AG09319 (cell line): ENCODE results near the gene EFCAB11.

Experiments
- DNase-seq: peaks from one replicate; pipeline ENCODE4 v3.0.0-alpha.2; 2010; ENCODE audit warnings: low read depth; ENCODE audit errors: extremely low read depth
- TF ChIP-seq, protein P1 (sequence below): IDR thresholded peaks from 2 replicates; pipeline ENCODE4 v1.5.1; 2011; ENCODE audit warnings: low read depth, mild to moderate bottlenecking, inconsistent platforms, low read length, moderate library complexity

EFCAB11 gene

DNA sequence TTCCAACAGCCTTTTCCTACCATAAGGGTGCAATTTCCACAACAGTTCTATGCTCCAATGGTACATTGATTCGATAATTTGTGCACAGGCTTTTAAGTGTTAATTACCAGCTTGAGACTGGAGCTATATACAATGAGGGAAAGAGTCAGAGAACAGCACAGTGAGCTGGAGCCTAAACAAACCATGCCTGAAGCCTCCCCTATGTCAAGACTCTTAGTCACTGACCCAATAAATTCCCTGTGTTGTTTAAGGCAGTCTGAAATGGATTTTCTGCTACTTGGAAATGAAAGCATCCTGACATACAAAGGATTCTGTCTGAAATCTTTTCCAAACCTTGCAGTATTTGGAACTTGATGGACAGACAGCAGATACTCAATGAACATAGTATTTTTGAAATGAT lies 149.0 kb downstream of the EFCAB11 start:
- TF ChIP-seq, protein P1, sequence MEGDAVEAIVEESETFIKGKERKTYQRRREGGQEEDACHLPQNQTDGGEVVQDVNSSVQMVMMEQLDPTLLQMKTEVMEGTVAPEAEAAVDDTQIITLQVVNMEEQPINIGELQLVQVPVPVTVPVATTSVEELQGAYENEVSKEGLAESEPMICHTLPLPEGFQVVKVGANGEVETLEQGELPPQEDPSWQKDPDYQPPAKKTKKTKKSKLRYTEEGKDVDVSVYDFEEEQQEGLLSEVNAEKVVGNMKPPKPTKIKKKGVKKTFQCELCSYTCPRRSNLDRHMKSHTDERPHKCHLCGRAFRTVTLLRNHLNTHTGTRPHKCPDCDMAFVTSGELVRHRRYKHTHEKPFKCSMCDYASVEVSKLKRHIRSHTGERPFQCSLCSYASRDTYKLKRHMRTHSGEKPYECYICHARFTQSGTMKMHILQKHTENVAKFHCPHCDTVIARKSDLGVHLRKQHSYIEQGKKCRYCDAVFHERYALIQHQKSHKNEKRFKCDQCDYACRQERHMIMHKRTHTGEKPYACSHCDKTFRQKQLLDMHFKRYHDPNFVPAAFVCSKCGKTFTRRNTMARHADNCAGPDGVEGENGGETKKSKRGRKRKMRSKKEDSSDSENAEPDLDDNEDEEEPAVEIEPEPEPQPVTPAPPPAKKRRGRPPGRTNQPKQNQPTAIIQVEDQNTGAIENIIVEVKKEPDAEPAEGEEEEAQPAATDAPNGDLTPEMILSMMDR: no peak
- DNase-seq: no peak

DNA sequence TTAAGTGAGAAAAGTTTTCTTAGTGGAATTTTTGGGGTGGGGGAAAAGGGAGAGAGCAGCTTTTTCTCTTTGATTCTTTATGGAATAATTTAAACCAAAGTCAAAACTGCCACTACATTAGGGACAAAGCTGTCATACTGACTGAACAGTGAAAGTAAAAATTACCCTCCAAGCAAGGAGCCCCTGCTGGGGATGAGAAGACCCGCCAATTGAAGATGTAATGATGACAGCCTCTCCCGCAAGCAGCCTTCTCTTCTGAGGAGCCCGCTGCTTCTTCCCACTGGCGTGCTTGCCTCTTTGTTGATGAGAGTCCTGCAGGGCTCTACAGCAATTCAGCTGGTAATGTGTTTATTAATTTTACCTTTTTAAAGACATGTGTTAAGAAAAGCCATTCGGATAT lies 151.0 kb downstream of the EFCAB11 start:
- no peak for DNase-seq
- TF ChIP-seq, protein P1: no peak

DNA sequence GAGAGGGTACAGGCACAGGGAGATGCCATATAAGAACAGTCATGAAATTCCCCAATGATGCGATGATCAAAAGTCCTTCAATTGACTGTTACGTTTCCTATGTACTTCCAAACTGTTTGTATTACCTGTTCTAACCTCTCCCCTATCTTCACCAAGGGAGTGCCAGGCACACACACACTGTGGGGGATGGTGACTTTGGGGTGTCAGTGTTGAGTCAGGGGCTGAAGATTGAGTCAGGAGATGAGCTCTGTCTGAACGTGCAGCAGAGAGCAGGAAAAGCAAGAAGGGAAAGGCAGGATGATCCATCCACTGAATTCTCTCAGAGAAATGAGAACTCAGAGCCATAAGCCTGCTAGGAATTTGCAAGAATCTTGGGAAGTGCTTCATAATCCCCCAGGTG lies 153.4 kb downstream of the EFCAB11 start:
- DNase-seq: no peak
- TF ChIP-seq, protein P1: no peak

DNA sequence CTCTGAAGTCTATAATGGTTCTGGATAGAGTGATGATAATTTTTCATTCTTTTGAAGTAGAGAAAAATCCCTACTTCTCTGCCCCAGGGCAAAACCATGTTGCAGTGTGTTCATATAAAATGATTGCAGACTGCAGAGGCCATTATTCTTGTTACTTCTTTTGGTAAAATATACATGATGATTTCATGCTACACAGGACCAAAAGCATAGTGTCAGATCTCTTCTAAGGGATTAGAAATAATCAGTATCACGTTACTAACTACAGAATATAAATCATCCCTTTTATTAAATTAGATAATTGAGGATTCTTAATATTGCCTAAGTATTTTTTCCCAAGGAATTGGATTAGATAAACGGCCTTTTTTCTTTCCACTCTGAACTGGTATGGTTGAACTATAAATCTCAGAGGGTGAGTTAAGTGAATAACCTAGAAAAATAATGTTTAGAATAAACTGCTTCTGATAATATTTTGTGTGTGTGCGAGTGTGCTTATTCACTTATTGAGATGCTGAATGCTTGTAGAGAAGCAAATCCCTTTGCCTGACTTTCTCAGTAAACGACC lies 156.2 kb downstream of the EFCAB11 start:
- TF ChIP-seq, protein P1: no peak
- DNase-seq: no peak

DNA sequence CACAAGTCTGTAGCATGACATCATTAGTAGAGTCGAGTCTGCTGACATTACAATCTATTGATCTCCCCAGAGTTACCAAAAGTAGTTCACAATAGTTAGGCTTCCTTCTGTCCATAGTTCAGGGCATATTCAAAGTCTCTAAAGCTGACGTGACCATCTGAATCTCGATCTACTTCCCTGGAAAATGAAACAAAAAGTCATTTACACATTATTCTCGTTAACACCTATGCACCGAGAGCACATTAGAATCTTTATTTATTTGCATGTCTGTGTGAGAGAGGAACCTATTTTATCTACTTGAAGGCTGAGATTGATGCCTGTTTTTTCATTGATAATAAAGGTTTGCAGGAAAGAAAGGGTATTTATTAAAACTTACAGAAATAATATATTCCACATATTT lies 157.4 kb downstream of the EFCAB11 start:
- TF ChIP-seq, protein P1: no peak
- no peak for DNase-seq

DNA sequence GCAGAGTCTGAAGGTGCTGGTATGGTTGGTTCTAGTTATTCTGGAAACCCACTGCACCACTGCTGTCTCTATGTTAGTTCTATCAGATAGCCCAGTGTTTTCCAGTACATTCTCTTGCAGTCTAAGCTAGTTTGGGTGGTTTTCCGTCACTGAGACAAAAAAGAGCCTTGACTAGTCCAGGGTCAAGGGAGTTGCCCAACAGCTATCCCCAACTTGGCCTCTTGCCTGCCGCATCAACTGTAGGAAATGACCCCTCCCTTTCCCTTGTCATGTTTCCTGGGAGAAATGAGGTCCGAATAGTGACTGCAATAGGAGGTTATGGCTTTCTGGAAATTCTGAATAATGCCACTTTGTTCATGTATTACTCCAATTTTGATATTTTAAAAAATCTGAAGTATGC lies 160.4 kb downstream of the EFCAB11 start:
- TF ChIP-seq, protein P1: no peak
- DNase-seq: no peak

DNA sequence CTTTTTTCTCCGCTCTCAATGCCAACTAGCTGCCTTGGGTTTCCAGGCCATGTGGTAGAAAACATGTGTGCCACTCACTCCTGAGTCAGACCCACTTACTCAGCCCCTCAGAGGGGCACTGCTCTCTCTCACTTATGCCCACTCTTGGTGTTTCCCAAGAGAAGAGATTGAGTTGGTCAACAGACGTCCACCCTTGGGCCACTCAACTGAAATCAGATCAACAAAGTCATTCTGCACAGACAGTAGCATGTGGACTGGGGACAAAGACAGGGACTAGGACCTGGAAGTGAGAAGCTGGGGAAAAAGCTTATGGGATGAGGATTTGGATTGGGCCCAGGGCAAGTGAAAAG lies 161.2 kb downstream of the EFCAB11 start:
- TF ChIP-seq, protein P1: no peak
- DNase-seq: no peak
